GM23248 (cell line): Measurements from ENCODE around the gene LRRC61. TPM values are rescaled to one million over a fixed set of nuclear protein-coding genes. Genes with fewer than 3 reads are reported as not detected.

Experiments
- DNase-seq: peaks from one replicate; pipeline ENCODE4 v3.0.0-alpha.2; 2015
- H2AFZ ChIP-seq: fragments of 200-600 bp; sonication (generic); 2 replicates; pipeline ENCODE4 v1.6.1; 2016; ENCODE audit warnings: antibody characterized with exemption
- H3F3A ChIP-seq: fragments of 200-600 bp; sonication (generic); 2 replicates; pipeline ENCODE4 v1.6.1; 2016; ENCODE audit warnings: mild to moderate bottlenecking, antibody characterized with exemption, mixed run types; ENCODE audit not compliant: insufficient read depth
- H3K27ac ChIP-seq: fragments of 200-600 bp; sonication (generic); 2 replicates; pipeline ENCODE4 v1.5.1; 2016; ENCODE audit warnings: mild to moderate bottlenecking
- H3K27me3 ChIP-seq: fragments of 200-600 bp; sonication (generic); replicated peaks from 2 replicates; pipeline ENCODE4 v1.6.1; 2016; ENCODE audit warnings: mild to moderate bottlenecking; ENCODE audit not compliant: insufficient read depth
- H3K36me3 ChIP-seq: fragments of 200-600 bp; sonication (generic); 2 replicates; pipeline ENCODE4 v1.6.1; 2016; ENCODE audit warnings: low read depth, mild to moderate bottlenecking
- H3K4me1 ChIP-seq: fragments of 200-600 bp; sonication (generic); 2 replicates; pipeline ENCODE4 v1.6.1; 2016; ENCODE audit warnings: mild to moderate bottlenecking; ENCODE audit not compliant: insufficient read depth
- H3K4me2 ChIP-seq: fragments of 200-600 bp; sonication (generic); one replicate; pipeline ENCODE4 v1.6.1; 2016; ENCODE audit warnings: mild to moderate bottlenecking; ENCODE audit not compliant: unreplicated experiment
- H3K4me3 ChIP-seq: fragments of 200-600 bp; sonication (generic); 2 replicates; pipeline ENCODE4 v1.5.1; 2016; ENCODE audit warnings: mild to moderate bottlenecking
- H3K79me2 ChIP-seq: fragments of 200-600 bp; sonication (generic); 2 replicates; pipeline ENCODE4 v1.6.1; 2016; ENCODE audit warnings: mild to moderate bottlenecking; ENCODE audit not compliant: insufficient read depth
- H3K9ac ChIP-seq: fragments of 200-600 bp; sonication (generic); 2 replicates; pipeline ENCODE4 v1.6.1; 2016; ENCODE audit warnings: mild to moderate bottlenecking
- H3K9me2 ChIP-seq: fragments of 200-600 bp; sonication (generic); 2 replicates; pipeline ENCODE4 v1.6.1; 2016; ENCODE audit warnings: mixed run types, mild to moderate bottlenecking, moderate library complexity; ENCODE audit not compliant: insufficient read depth
- H3K9me3 ChIP-seq: fragments of 200-600 bp; sonication (generic); one replicate; pipeline ENCODE4 v1.6.1; 2017; ENCODE audit warnings: low read depth
- H4K20me1 ChIP-seq: fragments of 200-600 bp; sonication (generic); 2 replicates; pipeline ENCODE4 v1.6.0; 2016; ENCODE audit not compliant: insufficient read depth
- EZH2 ChIP-seq: fragments of 200-600 bp; sonication (generic); IDR thresholded peaks from 2 replicates; pipeline ENCODE4 v1.6.1; 2018; ENCODE audit warnings: antibody characterized with exemption, mild to moderate bottlenecking; ENCODE audit not compliant: insufficient read depth, poor library complexity, severe bottlenecking
- EZH2phosphoT487 ChIP-seq: fragments of 200-600 bp; sonication (generic); IDR thresholded peaks from 2 replicates; pipeline ENCODE4 v1.6.1; 2018; ENCODE audit warnings: antibody characterized with exemption, moderate library complexity, mild to moderate bottlenecking, low read depth; ENCODE audit not compliant: insufficient read depth
- WGBS, 2 experiments: methylation state at CpG; one replicate each; pipeline ENCODE4 v1.1.6; 2015 to 2017; ENCODE audit warnings: low lambda C conversion rate in 2 of 2, low coverage in 1 of 2; ENCODE audit errors: missing lambda C conversion rate in 2 of 2; 5-methylcytosine and 5-hydroxymethylcytosine counted together
- in situ Hi-C: fragments of 300-500 bp; cut with MboI; formaldehyde crosslinking; loops from 2 replicates; pipeline ENCODE4 v1.15.0; 2020
- polyA plus RNA-seq: library from polyadenylated mRNA; unstranded; fragments of >200 nt; fragmentation: Nextera tagmentation; extraction: Ambion mirVana; gene quantifications from 2 replicates; pipeline ENCODE4 v1.2.1, GENCODE V29; 2016
- total RNA-seq: library from RNA; depleted of rRNA; stranded (reverse); fragments of >200 nt; shearing (Covaris generic); gene quantifications from 2 replicates; pipeline ENCODE4 v1.2.3, GENCODE V29; 2014

LRRC61 gene
- total and polyA plus RNA-seq, 2 experiments from 2014 or later: not detected

DNA sequence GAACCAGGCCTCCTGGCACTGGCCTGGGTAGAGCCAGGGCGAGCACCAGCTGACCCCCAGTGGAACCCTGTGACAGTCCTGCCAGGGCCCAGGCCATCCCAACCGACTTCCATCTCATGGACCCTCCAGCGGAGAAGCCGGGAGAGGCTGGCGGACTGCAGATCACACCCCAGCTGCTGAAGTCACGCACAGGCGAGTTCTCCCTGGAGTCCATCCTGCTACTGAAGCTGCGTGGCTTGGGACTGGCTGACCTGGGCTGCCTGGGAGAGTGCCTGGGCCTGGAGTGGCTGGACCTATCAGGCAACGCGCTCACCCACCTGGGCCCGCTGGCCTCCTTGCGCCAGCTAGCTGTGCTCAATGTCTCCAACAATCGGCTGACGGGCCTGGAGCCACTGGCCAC is 13.6 kb downstream of the LRRC61 start:
- Histone ChIP-seq H3K27ac (no peak overlapping the region), H3K9me3 (no peaks in the 10 kb centered on the region), H3F3A (no peaks in the 10 kb centered on the region), H3K27me3 (peaks cover 7% of the 10 kb centered on the region; the same call in 1 of the 2 replicates), H3K9ac (no peak overlapping the region), H3K36me3 (no peaks in the 10 kb centered on the region), H3K9me2 (no peaks in the 10 kb centered on the region), H3K79me2 (no peaks in the 10 kb centered on the region), H3K4me3 (no peak overlapping the region), H4K20me1 (no peaks in the 10 kb centered on the region), H3K4me2 (no peak overlapping the region), H2AFZ (no peak overlapping the region), H3K4me1 (0 out of 2 replicates have a peak, but pooled peaks cover 4% of the 10 kb centered on the region)
- in situ Hi-C loops: no loop called here
- no peak for DNase-seq
- no peak for TF ChIP-seq EZH2
- TF ChIP-seq EZH2phosphoT487: no peak
- WGBS, 2 experiments: 88 to 90% methylated on average over 13 to 14 of the region's 14 CpGs

DNA sequence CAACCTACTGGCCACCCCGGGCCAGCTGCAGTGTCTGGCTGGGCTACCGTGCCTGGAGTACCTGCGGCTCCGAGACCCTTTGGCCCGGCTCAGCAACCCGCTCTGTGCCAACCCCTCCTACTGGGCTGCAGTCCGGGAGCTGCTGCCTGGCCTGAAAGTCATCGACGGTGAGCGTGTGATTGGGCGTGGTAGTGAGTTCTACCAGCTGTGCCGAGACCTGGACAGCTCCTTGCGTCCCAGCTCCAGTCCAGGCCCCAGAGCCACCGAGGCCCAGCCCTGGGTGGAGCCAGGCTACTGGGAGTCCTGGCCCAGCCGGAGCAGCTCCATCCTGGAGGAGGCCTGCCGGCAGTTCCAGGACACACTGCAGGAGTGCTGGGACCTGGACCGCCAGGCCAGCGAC is 14.0 kb downstream of the LRRC61 start:
- in situ Hi-C loops: no loop called here
- H4K20me1 ChIP-seq: no peaks in the 10 kb centered on the region
- peaks cover 11% of the 10 kb centered on the region for H3K27me3 ChIP-seq
- no peaks in the 10 kb centered on the region for H3K79me2 ChIP-seq
- H3F3A ChIP-seq: no peaks in the 10 kb centered on the region
- no peak for DNase-seq
- 90 to 94% methylated on average over 16 to 18 of the region's 18 CpGs for WGBS, 2 experiments
- no peak overlapping the region for H3K4me2 ChIP-seq
- H3K36me3 ChIP-seq: no peaks in the 10 kb centered on the region
- TF ChIP-seq EZH2phosphoT487 (no peak), EZH2 (no peak)
- H3K27ac ChIP-seq: no peak overlapping the region
- no peak overlapping the region for H3K9ac ChIP-seq
- H3K4me3 ChIP-seq: no peak overlapping the region
- no peaks in the 10 kb centered on the region for H3K9me2 ChIP-seq
- no peaks in the 10 kb centered on the region for H3K9me3 ChIP-seq
- H3K4me1 ChIP-seq: 0 out of 2 replicates have a peak, but pooled peaks cover 4% of the 10 kb centered on the region
- no peak overlapping the region for H2AFZ ChIP-seq

DNA sequence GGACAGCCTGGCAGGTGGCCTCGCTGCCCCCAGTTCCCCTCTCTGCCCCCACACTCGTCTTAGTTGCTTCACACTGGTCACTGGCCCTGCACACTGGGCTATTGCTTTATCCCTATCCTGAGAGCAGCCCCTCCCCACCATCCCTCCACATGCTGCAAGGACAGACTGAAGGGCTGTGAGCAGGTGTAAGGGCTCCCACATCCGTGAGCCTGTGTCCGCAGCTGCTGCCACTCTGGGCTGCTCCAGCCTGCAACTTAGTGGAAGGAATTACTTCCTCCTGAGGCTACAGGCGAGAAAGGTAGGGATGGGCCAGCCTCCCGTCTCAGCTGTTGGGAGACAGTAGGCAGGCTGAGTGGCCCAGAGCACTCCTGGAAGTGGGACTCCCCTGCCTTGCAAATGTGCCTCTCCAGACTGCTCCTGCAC is 14.5 kb downstream of the LRRC61 start:
- H4K20me1 ChIP-seq: no peaks in the 10 kb centered on the region
- DNase-seq: no peak
- 74 to 82% methylated on average over 6 of the region's 6 CpGs for WGBS, 2 experiments
- no peak overlapping the region for H3K9ac ChIP-seq
- no peak overlapping the region for H3K4me2 ChIP-seq
- H3K79me2 ChIP-seq: no peaks in the 10 kb centered on the region
- H3K4me3 ChIP-seq: no peak overlapping the region
- H3K4me1 ChIP-seq: 0 out of 2 replicates have a peak, but pooled peaks cover 4% of the 10 kb centered on the region
- in situ Hi-C loops: no loop called here
- TF ChIP-seq EZH2: no peak
- no peak for TF ChIP-seq EZH2phosphoT487
- H3K36me3 ChIP-seq: no peaks in the 10 kb centered on the region
- no peak overlapping the region for H2AFZ ChIP-seq
- peaks cover 16% of the 10 kb centered on the region for H3K27me3 ChIP-seq
- H3F3A ChIP-seq: no peaks in the 10 kb centered on the region
- no peaks in the 10 kb centered on the region for H3K9me2 ChIP-seq
- H3K27ac ChIP-seq: no peak overlapping the region
- no peaks in the 10 kb centered on the region for H3K9me3 ChIP-seq

DNA sequence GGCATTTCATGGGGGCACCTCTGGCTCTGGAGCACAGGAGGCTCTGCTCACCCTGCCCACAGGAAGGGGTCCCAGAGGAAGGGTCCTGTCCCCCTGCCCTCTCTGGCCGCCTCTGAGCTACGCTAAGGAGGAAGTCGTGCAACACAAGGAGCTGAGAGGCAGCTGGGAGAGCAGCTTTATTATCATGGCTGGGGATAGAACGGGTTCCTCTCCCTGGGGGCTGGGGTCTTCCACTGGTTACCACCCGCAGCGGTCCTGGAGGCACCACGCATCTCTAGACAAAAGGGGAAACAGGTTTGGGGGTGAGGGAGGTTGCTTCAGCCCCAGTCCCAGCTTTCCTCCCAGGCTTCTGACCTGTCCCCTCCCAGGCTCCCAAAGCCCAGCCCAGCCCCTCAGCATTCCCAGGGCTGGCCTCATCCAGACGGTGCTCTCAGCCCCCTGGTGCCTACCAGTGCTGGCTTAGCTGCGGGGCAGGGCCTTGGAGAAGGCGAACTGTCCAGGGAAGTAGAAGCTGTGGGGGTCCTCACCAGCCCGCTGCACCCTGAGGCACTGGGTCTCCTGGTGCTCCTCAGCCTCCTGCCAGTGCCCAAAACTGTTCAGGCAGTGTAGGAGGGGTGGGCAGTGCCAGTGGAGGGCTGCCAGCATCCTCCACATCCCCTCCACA is 15.1 kb downstream of the LRRC61 start:
- WGBS, 2 experiments: 53 to 60% methylated on average over 11 of the region's 11 CpGs
- DNase-seq: no peak

More for the DNA sequence above, 15.1 kb downstream of the LRRC61 start:
- Histone ChIP-seq H3K9me3 (no peaks in the 10 kb centered on the region), H3K4me3 (no peak overlapping the region), H3K9ac (no peak overlapping the region), H4K20me1 (no peaks in the 10 kb centered on the region), H3F3A (no peaks in the 10 kb centered on the region), H3K36me3 (no peaks in the 10 kb centered on the region), H3K27ac (no peak overlapping the region), H2AFZ (no peak overlapping the region), H3K4me1 (0 out of 2 replicates have a peak, but pooled peaks cover 4% of the 10 kb centered on the region), H3K79me2 (no peaks in the 10 kb centered on the region), H3K9me2 (no peaks in the 10 kb centered on the region), H3K4me2 (no peak overlapping the region), H3K27me3 (peaks cover 22% of the 10 kb centered on the region)
- in situ Hi-C loops: no loop called here
- TF ChIP-seq EZH2 (no peak), EZH2phosphoT487 (no peak)
